Glutamatergic neuron (in vitro differentiated cells): ENCODE measurements around the gene SVBP. TPM values are rescaled to one million over a fixed set of nuclear protein-coding genes. Genes with fewer than 3 reads are reported as not detected.

Experiments used
- DNase-seq: peaks from one replicate; pipeline ENCODE4 v3.0.0; 2022
- H3K27ac Mint-ChIP-seq: one replicate; pipeline ENCODE4 v1.8.0; 2020; ENCODE audit warnings: mild to moderate bottlenecking, mixed read lengths, inconsistent platforms; ENCODE audit not compliant: unreplicated experiment
- H3K27me3 Mint-ChIP-seq: one replicate; pipeline ENCODE4 v1.8.0; 2020; ENCODE audit warnings: mild to moderate bottlenecking, moderate library complexity, mixed read lengths, inconsistent platforms; ENCODE audit not compliant: unreplicated experiment
- H3K36me3 Mint-ChIP-seq: one replicate; pipeline ENCODE4 v1.8.0; 2020; ENCODE audit warnings: mild to moderate bottlenecking, mixed read lengths, inconsistent platforms; ENCODE audit not compliant: unreplicated experiment
- H3K4me1 Mint-ChIP-seq: one replicate; pipeline ENCODE4 v1.8.0; 2020; ENCODE audit warnings: mild to moderate bottlenecking, low read depth, mixed read lengths, inconsistent platforms; ENCODE audit not compliant: unreplicated experiment
- H3K4me3 Mint-ChIP-seq: one replicate; pipeline ENCODE4 v1.8.0; 2020; ENCODE audit warnings: mild to moderate bottlenecking, mixed read lengths, inconsistent platforms; ENCODE audit not compliant: unreplicated experiment
- H3K9me3 Mint-ChIP-seq: one replicate; pipeline ENCODE4 v1.8.0; 2020; ENCODE audit warnings: mild to moderate bottlenecking, moderate library complexity, mixed read lengths, inconsistent platforms; ENCODE audit not compliant: unreplicated experiment
- CTCF ChIP-seq: fragments of 200-600 bp; sonication (generic); IDR thresholded peaks from one replicate; pipeline ENCODE4 v1.5.0; 2021; ENCODE audit not compliant: partially characterized antibody, unreplicated experiment
- total RNA-seq: library from RNA; stranded (reverse); fragmentation: NEBNext Ultra II Directional; extraction: Animal tissue kit (Norgen Biotek cat#: 25700); gene quantifications from one replicate; pipeline ENCODE4 v1.2.1, GENCODE V29; 2021; ENCODE audit not compliant: unreplicated experiment

The SVBP gene
- total RNA-seq, 1 donor from 2014 or later: 100 TPM

- DNase-seq: no peak
- TF ChIP-seq CTCF: no peak
- H3K27me3 Mint-ChIP-seq: no peaks in the 10 kb centered on the region
- peaks cover 9% of the 10 kb centered on the region for H3K4me1 Mint-ChIP-seq
- H3K27ac Mint-ChIP-seq: no peak overlapping the region
- H3K9me3 Mint-ChIP-seq: no peaks in the 10 kb centered on the region
- H3K36me3 Mint-ChIP-seq: peaks cover 10% of the 10 kb centered on the region
- no peak overlapping the region for H3K4me3 Mint-ChIP-seq
Measured at GRCh38 chr1:42801832-42802473, 15.2 kb downstream of the SVBP start.

GRCh38 chr1:42797979-42798378, 19.2 kb downstream of the SVBP start:
- DNase-seq: no peak
- H3K9me3 Mint-ChIP-seq: peaks cover 2% of the 10 kb centered on the region
- no peak overlapping the region for H3K4me3 Mint-ChIP-seq
- H3K36me3 Mint-ChIP-seq: no peaks in the 10 kb centered on the region
- H3K4me1 Mint-ChIP-seq: peaks cover 9% of the 10 kb centered on the region
- no peak overlapping the region for H3K27ac Mint-ChIP-seq
- no peak for TF ChIP-seq CTCF
- peaks cover 4% of the 10 kb centered on the region for H3K27me3 Mint-ChIP-seq

GRCh38 chr1:42797414-42797813, 19.8 kb downstream of the SVBP start:
- Mint-ChIP-seq H3K9me3 (peaks cover 2% of the 10 kb centered on the region), H3K27me3 (peaks cover 4% of the 10 kb centered on the region), H3K4me3 (no peak overlapping the region), H3K36me3 (no peaks in the 10 kb centered on the region), H3K4me1 (peaks cover 9% of the 10 kb centered on the region), H3K27ac (no peak overlapping the region)
- TF ChIP-seq CTCF: no peak
- no peak for DNase-seq

- no peak for DNase-seq
- no peak for TF ChIP-seq CTCF
- H3K27me3 Mint-ChIP-seq: peaks cover 4% of the 10 kb centered on the region
- peaks cover 2% of the 10 kb centered on the region for H3K9me3 Mint-ChIP-seq
- no peak overlapping the region for H3K27ac Mint-ChIP-seq
- peak overlapping the region; percentile 25 for H3K4me3 Mint-ChIP-seq
- H3K36me3 Mint-ChIP-seq: no peaks in the 10 kb centered on the region
- H3K4me1 Mint-ChIP-seq: peaks cover 9% of the 10 kb centered on the region
Measured at GRCh38 chr1:42793824-42794223, 23.4 kb downstream of the SVBP start.

- no peak for DNase-seq
- peaks cover 21% of the 10 kb centered on the region for H3K4me1 Mint-ChIP-seq
Measured at GRCh38 chr1:42788021-42788420, 29.2 kb downstream of the SVBP start.

More at GRCh38 chr1:42788021-42788420, 29.2 kb downstream of the SVBP start:
- H3K27ac Mint-ChIP-seq: no peak overlapping the region
- H3K9me3 Mint-ChIP-seq: peaks cover 2% of the 10 kb centered on the region
- no peak overlapping the region for H3K4me3 Mint-ChIP-seq
- H3K27me3 Mint-ChIP-seq: peaks cover 7% of the 10 kb centered on the region
- H3K36me3 Mint-ChIP-seq: peaks cover 5% of the 10 kb centered on the region
- TF ChIP-seq CTCF: no peak
